GM13977 (cell line): Measurements from ENCODE around the gene GSTM3.
"Not testable (repeated sequence)": the region's sequence is repeated elsewhere in the genome, so short reads cannot be mapped to it uniquely, and the experiment has no call there.

ENCODE experiments used
- DNase-seq: peaks from one replicate; pipeline ENCODE4 v3.0.0; 2012; ENCODE audit warnings: low spot score
- in situ Hi-C: fragments of 300-500 bp; cut with MboI; formaldehyde crosslinking; loops from one replicate; pipeline ENCODE4 v1.12.0; 2022; ENCODE audit warnings: low sequenced_read_pairs, low pct_unique_long_range_greater_than_20kb, mixed read lengths, inconsistent platforms; ENCODE audit not compliant: unreplicated experiment
- TF ChIP-seq, protein P1 (sequence below): IDR thresholded peaks from 2 replicates; pipeline ENCODE4 v1.5.1; 2012; ENCODE audit warnings: mild to moderate bottlenecking, control low read depth; ENCODE audit not compliant: insufficient read depth; ENCODE audit errors: extremely low read depth, missing control alignments

The GSTM3 gene

DNA sequence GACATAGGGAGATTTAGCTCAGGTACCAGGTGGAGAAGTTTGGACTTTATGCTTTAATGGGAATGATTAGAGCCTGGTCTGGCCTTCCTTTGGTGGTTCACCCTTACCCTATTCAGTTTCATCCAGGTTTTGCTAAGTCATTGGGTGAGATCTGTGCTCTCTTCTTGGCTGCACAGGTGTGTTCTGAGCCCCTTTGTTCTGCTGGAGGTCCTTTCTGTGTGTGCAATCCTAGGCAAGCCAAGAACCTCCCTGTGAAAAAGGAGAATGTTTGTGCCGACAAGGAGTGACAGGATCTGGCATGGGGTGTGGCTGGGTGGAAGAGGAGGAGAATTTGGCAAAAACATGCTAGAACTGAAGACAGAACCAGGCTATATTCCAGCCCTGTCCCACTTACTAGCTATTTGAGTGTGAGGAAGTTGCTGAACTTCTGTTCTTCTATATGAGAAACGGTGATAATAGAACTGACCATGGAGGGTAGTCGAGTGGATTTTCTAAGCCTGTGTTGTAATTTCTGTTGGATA is 24.2 kb downstream of the GSTM3 start:
- in situ Hi-C loops: no loop called here
- TF ChIP-seq, protein P1, sequence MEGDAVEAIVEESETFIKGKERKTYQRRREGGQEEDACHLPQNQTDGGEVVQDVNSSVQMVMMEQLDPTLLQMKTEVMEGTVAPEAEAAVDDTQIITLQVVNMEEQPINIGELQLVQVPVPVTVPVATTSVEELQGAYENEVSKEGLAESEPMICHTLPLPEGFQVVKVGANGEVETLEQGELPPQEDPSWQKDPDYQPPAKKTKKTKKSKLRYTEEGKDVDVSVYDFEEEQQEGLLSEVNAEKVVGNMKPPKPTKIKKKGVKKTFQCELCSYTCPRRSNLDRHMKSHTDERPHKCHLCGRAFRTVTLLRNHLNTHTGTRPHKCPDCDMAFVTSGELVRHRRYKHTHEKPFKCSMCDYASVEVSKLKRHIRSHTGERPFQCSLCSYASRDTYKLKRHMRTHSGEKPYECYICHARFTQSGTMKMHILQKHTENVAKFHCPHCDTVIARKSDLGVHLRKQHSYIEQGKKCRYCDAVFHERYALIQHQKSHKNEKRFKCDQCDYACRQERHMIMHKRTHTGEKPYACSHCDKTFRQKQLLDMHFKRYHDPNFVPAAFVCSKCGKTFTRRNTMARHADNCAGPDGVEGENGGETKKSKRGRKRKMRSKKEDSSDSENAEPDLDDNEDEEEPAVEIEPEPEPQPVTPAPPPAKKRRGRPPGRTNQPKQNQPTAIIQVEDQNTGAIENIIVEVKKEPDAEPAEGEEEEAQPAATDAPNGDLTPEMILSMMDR: no peak

DNA sequence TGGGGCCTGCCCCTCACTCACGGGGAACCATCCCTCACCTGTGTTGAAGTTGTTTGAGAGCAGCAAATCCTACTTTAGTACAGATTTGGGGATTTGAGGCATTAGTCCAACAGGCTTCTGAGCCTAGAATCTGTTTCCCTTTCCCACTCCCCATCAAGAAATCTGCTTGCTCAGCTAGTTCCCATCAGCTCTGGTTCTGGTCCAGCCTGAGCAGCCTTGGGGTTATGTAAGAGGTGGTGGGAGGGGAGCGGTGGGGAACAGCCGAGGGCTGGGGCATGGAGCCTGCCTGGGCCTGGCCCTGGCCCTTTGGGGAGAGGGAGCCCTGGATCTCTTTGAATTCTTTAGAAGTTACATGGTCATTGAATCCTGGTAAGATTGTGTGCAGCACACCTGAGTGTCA is 24.7 kb downstream of the GSTM3 start:
- TF ChIP-seq, protein P1: no peak
- DNase-seq: peak; percentile 1
- in situ Hi-C loops: no loop called here

More for the DNA sequence above, 24.2 kb downstream of the GSTM3 start:
- DNase-seq: peak; percentile 6

DNA sequence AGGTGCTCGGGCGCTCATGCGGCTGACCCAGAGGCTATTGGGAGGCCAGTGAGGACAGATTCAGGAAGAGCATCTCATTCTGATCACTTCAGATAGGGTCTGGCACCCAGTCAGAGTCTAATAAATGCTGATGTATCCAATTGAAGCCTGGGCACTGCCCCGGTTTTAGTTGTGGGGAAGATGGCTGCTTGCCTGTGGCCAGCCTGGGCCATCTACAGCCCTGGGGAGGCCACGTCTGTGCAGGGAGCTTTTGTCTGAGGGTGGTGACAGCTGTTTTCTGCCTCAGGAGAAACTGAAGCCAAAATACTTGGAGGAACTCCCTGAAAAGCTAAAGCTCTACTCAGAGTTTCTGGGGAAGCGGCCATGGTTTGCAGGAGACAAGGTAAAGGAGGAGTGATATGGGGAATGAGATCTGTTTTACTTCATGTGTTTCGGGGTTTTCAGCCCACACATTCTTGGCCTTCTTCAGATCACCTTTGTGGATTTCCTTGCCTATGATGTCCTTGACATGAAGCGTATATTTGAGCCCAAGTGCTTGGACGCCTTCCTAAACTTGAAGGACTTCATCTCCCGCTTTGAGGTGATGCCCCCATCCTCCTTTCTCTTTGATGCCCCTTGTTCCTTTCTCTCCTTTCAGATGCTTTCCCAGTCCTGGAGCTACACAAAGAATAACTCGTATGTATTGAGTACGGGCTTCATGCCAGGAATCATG is 26.0 kb downstream of the GSTM3 start:
- in situ Hi-C loops: no loop called here
- TF ChIP-seq, protein P1: no peak
- peak; percentile 4 for DNase-seq

DNA sequence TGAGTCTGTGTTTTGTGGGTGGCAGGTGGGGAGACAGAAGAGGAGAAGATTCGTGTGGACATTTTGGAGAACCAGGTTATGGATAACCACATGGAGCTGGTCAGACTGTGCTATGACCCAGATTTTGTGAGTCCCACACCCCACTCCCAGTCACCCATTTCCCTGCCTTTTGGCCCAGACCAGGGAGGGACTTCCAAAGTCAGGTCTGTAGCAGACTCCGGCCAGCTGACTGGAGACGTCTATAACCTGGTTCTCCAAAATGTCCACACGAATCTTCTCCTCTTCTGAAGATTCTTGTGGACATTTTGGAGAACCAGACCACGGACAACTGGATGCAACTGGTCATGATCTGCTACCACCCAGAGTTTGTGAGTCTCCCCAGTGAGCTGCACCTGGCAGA is 27.2 kb downstream of the GSTM3 start:
- DNase-seq: peak; percentile 3
- in situ Hi-C loops: no loop called here
- TF ChIP-seq, protein P1: no peak

DNA sequence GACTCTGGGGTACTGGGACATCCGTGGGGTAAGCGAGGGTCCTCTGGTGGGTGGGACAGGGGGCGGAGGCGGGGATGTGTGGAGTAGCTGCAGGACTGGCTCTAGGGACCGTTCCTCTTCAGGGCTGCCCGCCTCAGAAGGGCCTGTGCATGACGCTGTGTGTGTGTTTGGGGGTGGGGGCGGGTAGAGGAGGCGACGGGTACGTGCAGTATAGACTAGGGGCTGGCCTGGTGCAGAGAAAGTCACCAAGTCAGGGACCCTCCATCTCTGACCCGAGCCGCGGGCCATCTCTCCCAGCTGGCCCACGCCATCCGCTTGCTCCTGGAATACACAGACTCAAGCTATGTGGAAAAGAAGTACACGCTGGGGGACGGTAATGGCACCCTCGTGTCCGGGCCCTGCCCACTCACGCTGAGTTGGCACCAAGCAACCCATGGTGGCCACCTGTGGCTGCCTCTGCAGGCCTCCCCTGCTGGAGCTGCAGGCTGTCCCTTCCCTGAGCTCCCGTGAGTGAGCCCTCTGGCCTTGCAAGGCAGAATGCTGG is 28.4 kb downstream of the GSTM3 start:
- TF ChIP-seq, protein P1: no peak
- in situ Hi-C loops: no loop called here
- DNase-seq: peak; percentile 4

DNA sequence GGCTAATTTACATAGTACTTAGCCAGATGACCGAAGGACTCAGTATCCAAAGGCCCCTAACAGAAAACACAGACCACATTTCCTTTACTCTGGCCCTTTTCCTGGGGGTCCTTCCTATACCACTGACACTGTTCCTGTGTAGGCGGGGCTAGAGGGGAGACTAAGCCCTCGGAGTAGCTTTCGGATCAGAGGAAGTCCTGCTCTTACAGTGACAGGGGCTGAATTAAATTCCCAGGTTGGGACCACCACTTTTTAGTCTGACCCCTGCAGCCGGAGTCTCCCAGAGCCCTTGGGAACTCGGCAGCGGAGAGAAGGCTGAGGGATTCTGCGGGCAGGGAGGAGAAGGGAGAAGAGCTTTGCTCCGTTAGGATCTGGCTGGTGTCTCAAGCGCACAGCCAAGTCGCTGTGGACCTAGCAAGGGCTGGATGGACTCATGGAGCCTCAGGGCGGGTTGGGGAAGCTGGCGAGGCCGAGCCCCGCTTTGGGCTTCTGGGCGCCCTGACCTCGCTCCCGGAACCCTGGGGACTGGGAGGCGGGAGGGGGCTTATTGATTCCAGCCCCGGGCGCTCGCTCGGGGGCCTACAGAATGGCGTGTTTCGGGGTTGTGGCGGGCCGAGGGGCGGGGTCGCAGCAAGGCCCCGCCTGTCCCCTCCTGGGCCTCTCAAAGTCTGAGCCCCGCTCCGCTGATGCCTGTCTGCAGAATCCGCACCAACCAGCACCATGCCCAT is 29.1 kb downstream of the GSTM3 start, which contains the start of gene GSTM5:
Gene GSTM5, plus strand, starts transcription at position 659 of the 728 bp plus-strand sequence. Its CDS starts 62 bp downstream, at position 721.
- DNase-seq, in situ Hi-C loops: not testable (repeated sequence)

DNA sequence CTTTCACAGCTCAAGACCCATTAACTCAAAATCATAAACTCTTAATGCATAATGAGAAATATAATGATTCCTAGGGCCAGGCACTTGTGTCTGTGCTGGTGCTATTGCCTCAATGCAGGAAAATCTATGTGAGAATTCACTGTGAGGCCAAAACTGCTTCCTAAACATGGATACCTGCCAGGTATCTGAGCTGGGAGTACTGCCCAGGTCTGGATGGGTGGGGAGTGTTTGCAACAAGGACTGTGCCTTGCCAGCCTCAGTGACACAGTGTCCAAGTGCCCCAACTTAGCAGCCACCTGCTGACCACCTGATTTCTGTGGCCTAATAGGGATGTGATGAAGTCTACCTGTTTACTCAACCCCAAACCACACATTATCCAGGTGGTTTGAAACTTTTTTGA is 31.0 kb downstream of the GSTM3 start:
- in situ Hi-C loops, DNase-seq: not testable (repeated sequence)

DNA sequence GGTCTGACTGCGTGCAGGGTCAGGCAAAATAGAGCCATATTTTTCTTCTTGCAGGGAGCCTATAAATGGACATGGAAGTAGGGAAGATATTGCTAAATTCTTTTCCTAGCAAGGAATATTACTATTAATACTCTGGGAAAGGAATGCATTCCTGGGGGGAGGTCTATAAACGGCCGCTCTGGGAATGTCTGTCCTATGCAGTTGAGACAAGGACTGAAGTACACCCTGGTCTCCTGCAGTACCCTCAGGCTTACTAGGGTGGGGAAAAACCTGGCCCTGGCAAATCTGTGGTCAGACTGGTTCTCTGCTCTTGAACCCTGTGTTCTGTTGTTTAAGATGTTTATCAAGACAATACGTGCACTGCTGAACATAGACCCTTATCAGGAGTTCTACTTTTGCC is 31.9 kb downstream of the GSTM3 start:
- DNase-seq, in situ Hi-C loops: not testable (repeated sequence)
